Glutamatergic neuron (in vitro differentiated cells): ENCODE measurements around the gene HTR2C. TPM values are rescaled to one million over a fixed set of nuclear protein-coding genes. Genes with fewer than 3 reads are reported as not detected.

Experiments used
- DNase-seq: peaks from one replicate; pipeline ENCODE4 v3.0.0; 2022
- H3K27ac Mint-ChIP-seq: one replicate; pipeline ENCODE4 v1.8.0; 2020; ENCODE audit warnings: mild to moderate bottlenecking, mixed read lengths, inconsistent platforms; ENCODE audit not compliant: unreplicated experiment
- H3K27me3 Mint-ChIP-seq: one replicate; pipeline ENCODE4 v1.8.0; 2020; ENCODE audit warnings: mild to moderate bottlenecking, moderate library complexity, mixed read lengths, inconsistent platforms; ENCODE audit not compliant: unreplicated experiment
- H3K36me3 Mint-ChIP-seq: one replicate; pipeline ENCODE4 v1.8.0; 2020; ENCODE audit warnings: mild to moderate bottlenecking, mixed read lengths, inconsistent platforms; ENCODE audit not compliant: unreplicated experiment
- H3K4me1 Mint-ChIP-seq: one replicate; pipeline ENCODE4 v1.8.0; 2020; ENCODE audit warnings: mild to moderate bottlenecking, low read depth, mixed read lengths, inconsistent platforms; ENCODE audit not compliant: unreplicated experiment
- H3K4me3 Mint-ChIP-seq: one replicate; pipeline ENCODE4 v1.8.0; 2020; ENCODE audit warnings: mild to moderate bottlenecking, mixed read lengths, inconsistent platforms; ENCODE audit not compliant: unreplicated experiment
- H3K9me3 Mint-ChIP-seq: one replicate; pipeline ENCODE4 v1.8.0; 2020; ENCODE audit warnings: mild to moderate bottlenecking, moderate library complexity, mixed read lengths, inconsistent platforms; ENCODE audit not compliant: unreplicated experiment
- long read RNA-seq: library from polyadenylated mRNA; unstranded; transcript quantifications from one replicate; pipeline ENCODE4 v2.0.0, GENCODE V29; 2020; ENCODE audit not compliant: unreplicated experiment
- total RNA-seq: library from RNA; stranded (reverse); fragmentation: NEBNext Ultra II Directional; extraction: Animal tissue kit (Norgen Biotek cat#: 25700); gene quantifications from one replicate; pipeline ENCODE4 v1.2.1, GENCODE V29; 2021; ENCODE audit not compliant: unreplicated experiment
- TF ChIP-seq, protein P1 (sequence below): fragments of 200-600 bp; sonication (generic); IDR thresholded peaks from one replicate; pipeline ENCODE4 v1.5.0; 2021; ENCODE audit not compliant: partially characterized antibody, unreplicated experiment

HTR2C gene
- total RNA-seq = not detected
- long read RNA-seq, partial matches to known transcripts = 0 of 1 reads
- long read RNA-seq, other reads (novel, unspliced or antisense) = 1 of 1 reads

DNA sequence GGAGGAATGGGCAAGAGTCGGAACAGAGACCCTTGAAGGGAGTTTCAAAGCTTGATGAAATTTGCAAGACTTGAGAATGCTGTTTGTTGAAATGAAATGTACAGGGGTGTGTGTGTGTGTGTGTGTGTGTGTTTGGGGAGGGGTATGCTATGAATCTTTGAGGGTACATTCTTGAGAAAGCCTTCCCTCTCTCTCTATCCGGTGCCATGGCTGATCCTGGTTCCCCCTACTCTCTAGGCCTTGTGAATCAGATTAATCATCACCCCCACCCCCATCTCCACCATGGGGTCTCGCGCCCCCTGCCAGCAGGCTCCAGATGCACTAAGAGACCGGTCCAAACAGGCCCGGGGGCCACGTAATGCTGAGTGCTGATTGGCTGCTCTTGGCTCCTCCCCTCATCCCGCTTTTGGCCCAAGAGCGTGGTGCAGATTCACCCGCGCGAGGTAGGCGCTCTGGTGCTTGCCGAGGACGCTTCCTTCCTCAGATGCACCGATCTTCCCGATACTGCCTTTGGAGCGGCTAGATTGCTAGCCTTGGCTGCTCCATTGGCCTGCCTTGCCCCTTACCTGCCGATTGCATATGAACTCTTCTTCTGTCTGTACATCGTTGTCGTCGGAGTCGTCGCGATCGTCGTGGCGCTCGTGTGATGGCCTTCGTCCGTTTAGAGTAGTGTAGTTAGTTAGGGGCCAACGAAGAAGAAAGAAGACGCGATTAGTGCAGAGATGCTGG lies at the start of gene HTR2C:
HTR2C (plus strand) TSS at position 441 of the 729 bp plus-strand sequence. CDS start 142,851 bp downstream, outside the sequence.
- TF ChIP-seq, protein P1, sequence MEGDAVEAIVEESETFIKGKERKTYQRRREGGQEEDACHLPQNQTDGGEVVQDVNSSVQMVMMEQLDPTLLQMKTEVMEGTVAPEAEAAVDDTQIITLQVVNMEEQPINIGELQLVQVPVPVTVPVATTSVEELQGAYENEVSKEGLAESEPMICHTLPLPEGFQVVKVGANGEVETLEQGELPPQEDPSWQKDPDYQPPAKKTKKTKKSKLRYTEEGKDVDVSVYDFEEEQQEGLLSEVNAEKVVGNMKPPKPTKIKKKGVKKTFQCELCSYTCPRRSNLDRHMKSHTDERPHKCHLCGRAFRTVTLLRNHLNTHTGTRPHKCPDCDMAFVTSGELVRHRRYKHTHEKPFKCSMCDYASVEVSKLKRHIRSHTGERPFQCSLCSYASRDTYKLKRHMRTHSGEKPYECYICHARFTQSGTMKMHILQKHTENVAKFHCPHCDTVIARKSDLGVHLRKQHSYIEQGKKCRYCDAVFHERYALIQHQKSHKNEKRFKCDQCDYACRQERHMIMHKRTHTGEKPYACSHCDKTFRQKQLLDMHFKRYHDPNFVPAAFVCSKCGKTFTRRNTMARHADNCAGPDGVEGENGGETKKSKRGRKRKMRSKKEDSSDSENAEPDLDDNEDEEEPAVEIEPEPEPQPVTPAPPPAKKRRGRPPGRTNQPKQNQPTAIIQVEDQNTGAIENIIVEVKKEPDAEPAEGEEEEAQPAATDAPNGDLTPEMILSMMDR = no peak
- Mint-ChIP-seq H3K4me3 (peak within 1 kb of the TSS; percentile 94), H3K36me3 (no peaks in the 10 kb centered on the region), H3K9me3 (no peaks in the 10 kb centered on the region), H3K4me1 (peaks cover 2% of the 10 kb centered on the region), H3K27me3 (peaks cover 15% of the 10 kb centered on the region), H3K27ac (no peak within 1 kb of the TSS)
- no peak for DNase-seq

GRCh38 chrX:114580336-114580735 lies 3.5 kb upstream of the HTR2C start:
- Mint-ChIP-seq H3K27ac (no peak overlapping the region), H3K9me3 (no peaks in the 10 kb centered on the region), H3K27me3 (peaks cover 15% of the 10 kb centered on the region), H3K4me3 (no peak overlapping the region), H3K4me1 (peaks cover 2% of the 10 kb centered on the region), H3K36me3 (no peaks in the 10 kb centered on the region)
- TF ChIP-seq, protein P1 = no peak
- no peak for DNase-seq

- Mint-ChIP-seq H3K27me3 (peaks cover 15% of the 10 kb centered on the region), H3K4me3 (peak overlapping the region; percentile 57), H3K9me3 (no peaks in the 10 kb centered on the region), H3K36me3 (no peaks in the 10 kb centered on the region), H3K4me1 (peaks cover 2% of the 10 kb centered on the region), H3K27ac (no peak overlapping the region)
- DNase-seq = peak; percentile 19
- TF ChIP-seq, protein P1 = no peak
These were observed 2.2 kb upstream of the HTR2C start for GRCh38 chrX:114581528-114582263.

GRCh38 chrX:114582264-114582632 lies 1.6 kb upstream of the HTR2C start:
- no peaks in the 10 kb centered on the region for H3K36me3 Mint-ChIP-seq

More at GRCh38 chrX:114582264-114582632, 1.6 kb upstream of the HTR2C start:
- Mint-ChIP-seq H3K4me1 (peaks cover 2% of the 10 kb centered on the region), H3K27ac (no peak overlapping the region), H3K9me3 (no peaks in the 10 kb centered on the region), H3K27me3 (peaks cover 15% of the 10 kb centered on the region), H3K4me3 (peak overlapping the region; percentile 3)
- TF ChIP-seq, protein P1 = no peak
- DNase-seq = no peak
